ENCODE results near the gene TVP23A.

The TVP23A gene

GRCh38 chr16:10817963-10818941 lies at the start of gene TVP23A:
TVP23A (minus strand) TSS chr16:10818794; CDS start chr16:10818493, 301 bp downstream.
- no peak for DNase-seq (ENCODE audit: low spot score)

- DNase-seq (ENCODE audit: low spot score): no peak
These were observed 49.6 kb upstream of the TVP23A start for GRCh38 chr16:10868104-10868595.

DNA sequence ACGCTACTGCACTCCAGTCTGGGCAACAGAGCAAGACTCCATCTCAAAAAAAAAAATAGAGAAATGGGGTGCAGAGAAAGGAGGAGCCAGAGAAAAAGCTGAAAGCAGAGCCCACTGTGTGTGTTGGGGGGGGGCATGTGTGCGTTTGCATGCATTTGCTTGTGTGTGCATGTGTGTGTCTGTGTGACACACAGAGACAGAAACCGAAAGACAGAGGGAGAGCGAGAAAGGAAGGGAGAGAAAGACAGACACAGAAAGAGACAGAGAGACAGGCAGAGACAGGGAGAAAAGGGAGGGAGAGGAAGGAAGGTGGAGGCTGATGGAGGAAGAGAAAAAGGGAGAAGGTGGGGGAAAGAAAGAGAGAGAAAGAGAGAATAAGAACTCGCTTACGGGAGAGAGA lies 48.6 kb upstream of the TVP23A start:
- no peak for DNase-seq (ENCODE audit: low spot score)

DNA sequence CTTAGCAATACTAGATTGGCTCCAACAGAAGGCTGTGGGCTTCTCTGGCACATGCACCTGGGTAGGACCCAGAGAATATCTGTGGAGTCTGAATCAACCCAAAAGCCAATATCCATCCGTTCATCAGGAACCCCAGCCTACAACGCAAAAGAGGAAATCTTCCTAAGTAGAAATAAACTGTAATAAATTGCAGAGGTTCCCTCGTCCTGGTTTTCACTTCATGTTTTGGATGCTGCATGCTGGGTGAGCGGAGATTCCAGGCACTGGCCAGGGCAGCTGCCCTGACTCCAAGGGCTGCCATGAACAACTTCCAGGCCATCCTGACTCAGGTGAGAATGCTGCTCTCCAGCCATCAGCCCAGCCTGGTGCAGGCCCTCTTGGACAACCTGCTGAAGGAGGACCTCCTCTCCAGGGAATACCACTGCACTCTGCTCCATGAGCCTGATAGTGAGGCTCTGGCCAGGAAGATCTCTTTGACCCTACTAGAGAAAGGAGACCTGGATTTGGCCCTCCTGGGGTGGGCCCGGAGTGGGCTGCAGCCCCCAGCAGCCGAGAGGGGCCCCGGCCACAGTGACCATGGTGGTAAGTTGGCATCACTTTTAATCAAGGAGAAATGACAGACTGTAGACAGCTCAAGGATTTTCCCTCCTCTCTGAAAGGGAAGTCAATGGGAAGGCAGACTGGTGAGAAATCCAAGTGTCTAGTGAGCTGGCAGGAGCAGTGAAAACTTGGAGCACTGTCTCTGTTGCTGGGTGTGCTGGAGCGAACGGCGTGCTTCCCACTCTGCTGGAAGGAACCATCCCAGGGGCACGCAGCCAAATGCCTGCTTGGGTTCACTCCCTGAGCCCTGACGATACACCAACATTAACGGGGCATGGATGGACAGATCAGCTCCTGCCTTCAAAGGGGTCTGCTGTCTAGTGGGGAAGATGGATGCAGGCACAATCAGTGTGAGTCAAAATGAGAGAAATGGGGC lies 47.7 kb upstream of the TVP23A start:
- no peak for DNase-seq (ENCODE audit: low spot score)

GRCh38 chr16:10862438-10862837 lies 43.8 kb upstream of the TVP23A start:
- peak; percentile 57 for DNase-seq (ENCODE audit: low spot score)

DNA sequence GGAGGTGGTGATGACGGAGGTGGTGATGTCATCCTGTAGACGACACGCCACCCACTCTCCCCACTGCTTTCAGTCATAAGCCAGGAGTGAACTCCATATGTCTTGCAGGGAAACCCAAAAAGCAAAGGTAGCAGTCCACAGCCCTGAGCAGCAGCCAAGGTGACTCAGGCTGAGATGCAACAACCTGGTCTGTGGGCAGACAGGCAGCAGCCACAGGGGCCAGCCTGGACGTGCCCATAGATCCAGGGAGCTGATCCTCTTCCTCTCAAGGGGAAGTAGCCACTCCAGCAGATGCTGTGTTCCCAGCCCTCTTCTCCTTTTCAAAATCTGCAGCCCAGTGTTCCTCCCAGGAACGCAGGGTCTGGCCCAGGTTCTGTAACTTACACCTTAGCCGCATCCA lies 41.1 kb upstream of the TVP23A start:
- DNase-seq (ENCODE audit: low spot score): no peak

DNA sequence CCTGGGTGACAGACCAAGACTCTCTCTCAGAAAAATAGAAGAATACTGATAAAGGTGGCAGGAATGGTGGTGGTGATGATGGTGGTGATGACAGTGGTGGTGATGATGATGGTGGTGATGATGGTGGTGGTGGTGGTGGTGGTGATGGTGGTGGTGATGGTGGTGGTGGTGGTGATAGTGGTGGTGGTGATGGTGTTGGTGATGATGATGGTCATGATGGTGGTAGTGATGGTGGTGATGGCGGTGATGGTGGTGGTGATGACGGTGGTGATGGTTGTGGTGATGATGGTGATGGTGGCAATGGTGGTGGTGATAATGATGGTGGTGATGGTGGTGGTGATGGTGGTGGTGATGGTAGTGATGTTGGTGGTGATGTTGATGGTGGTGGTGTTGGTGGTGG lies 40.4 kb upstream of the TVP23A start:
- no peak for DNase-seq (ENCODE audit: low spot score)

GRCh38 chr16:10858203-10858602 lies 39.6 kb upstream of the TVP23A start:
- no peak for DNase-seq (ENCODE audit: low spot score)

GRCh38 chr16:10856042-10856441 lies 37.4 kb upstream of the TVP23A start:
- DNase-seq (ENCODE audit: low spot score): no peak

DNA sequence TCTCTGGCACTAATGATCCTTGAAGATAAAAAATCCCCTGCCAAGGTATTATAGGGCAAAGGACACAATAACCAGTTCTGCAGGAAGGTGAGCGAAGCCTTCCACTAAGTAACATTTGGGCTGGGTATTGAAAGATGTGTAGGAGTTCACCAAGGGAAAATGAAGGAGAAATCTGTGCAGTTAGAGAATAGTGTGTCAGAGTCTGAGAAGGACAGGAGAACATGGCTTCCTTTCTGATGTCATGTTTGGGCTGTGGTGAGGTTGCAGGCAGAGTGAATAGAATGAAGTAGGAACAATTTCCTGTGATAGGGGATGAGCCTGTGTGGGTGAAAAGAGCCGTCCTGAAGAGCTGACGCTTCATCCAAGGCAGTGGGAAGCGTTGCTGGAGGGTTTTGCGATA lies 34.4 kb upstream of the TVP23A start:
- no peak for DNase-seq (ENCODE audit: low spot score)

DNA sequence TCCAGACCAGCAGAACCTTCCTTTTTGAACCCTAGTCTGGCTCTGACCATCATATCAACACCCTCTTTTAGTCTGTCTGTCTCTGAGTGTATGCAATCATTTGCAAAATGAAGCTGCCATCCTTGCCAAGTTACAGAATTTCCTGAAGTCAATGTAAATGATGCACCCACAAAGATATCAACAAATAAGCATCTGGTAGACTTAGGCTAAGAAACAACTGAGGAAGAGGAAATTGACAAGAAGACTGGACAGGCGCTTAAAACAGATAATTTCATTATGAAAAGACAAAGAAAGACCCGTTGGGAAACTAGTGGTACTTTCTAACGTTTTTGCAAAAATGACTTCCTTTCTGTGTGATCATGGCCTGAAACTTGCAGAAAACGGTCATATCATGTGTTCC lies 33.7 kb upstream of the TVP23A start:
- DNase-seq (ENCODE audit: low spot score): no peak

DNA sequence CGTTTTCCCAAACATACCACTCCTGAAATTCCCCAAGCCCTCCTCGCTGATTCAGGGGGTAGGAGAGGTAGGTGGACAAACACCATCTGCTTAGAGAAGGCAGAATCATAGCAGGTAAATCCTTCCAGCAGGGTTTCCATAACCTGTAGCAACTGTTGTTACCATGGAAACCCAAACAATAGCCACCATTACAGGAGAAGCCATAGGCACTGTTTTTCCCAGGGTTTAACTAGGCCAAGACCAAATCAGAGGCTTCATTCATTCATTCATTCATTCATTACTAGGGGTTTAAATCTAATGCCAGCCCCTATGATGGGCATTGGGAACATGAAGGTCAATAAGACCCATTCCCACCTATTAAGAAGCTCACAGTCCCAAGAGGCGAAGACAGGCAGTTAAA lies 32.9 kb upstream of the TVP23A start:
- DNase-seq (ENCODE audit: low spot score): no peak

DNA sequence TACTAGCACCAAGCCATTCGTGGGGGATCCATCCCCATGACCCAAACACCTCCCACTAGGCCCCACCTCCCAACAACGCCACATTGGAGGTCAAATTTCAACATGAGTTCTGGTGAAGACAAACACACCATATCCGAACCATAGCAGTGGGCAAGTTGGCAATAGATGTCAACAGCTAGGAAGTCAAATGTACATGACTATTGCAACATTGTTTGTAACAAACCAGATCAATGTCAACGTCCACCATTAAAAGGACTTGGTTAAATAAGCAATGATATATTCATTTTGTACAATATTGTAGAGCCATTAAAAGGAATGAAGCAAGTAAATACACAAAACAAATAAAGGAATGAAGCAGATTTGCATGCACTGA lies 31.9 kb upstream of the TVP23A start:
- DNase-seq (ENCODE audit: low spot score): no peak

- no peak for DNase-seq (ENCODE audit: low spot score)
These were observed 31.3 kb upstream of the TVP23A start for GRCh38 chr16:10849736-10850477.

DNA sequence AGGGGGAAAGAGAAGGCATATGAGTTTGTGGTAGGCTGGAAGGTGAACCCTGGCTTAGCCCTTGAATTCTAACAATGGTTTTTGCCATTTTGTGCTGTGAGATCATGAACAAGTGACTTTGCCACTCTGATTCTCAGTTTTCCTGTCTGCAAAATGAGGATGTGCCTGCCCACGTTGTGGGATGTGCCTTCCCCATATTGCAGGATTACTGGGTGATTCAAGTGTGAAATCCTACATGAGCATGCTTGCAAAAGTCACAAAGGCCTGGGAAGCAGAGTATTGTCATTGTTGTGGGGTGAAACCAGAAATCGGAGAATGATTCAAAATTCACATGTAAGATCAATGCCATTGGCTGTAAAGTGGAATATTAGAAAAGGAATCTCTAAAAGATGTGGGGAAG lies 28.6 kb upstream of the TVP23A start:
- DNase-seq (ENCODE audit: low spot score): no peak

DNA sequence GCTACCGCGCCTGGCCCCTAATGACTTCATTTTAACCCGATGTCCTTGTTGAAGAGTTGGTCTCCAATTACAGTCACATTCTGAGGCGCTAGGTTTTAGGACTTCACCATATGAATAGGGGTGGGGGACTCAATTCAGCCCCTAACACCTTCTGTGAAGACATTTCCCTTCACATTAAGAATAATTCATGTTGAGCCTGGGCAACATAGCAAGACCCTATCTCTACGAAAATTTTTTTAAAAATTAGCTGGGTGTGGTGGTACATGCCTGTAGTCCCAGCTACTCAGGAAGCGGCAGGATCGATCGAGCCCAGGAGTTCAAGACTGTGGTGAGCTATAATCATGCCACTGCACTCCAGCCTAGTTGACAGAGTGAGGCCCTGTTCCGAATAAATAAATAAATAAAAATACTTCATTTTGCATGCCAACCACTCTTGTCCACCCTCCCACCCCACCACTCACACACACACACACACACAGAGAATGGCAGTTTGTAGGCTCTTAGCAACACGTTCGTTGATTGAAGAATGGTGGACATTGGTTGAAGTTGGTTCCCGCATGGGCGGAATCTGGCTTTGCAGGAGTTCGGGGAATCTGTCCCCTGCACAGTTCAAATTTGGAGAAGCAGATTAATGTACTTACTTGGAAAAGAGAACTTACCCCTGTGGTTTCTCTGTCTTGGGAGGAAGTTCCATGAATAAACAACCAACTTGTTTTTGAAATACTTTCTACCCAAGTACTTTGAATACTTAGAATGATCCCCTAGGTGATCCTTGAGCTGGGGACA lies 27.8 kb upstream of the TVP23A start:
- DNase-seq (ENCODE audit: low spot score): no peak

DNA sequence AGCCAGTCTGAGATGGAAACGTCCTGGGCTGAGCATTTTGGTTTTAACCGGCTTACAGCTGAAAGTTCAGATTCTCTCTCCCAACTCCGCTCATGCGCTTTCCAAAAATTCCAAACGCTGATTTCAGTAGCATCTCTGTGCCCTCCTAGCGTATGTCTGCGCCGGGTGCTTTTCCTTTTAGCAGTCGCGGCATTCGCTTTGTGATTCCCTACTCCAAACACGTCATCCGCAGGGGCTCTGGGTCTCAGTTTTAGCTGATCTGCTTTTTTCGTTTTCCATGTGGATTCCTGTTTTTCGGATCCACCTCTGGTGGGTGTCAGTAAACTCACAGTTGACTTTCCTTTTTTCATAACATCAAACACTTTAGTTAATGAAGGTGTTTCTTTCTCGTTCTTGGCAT lies 22.1 kb upstream of the TVP23A start:
- no peak for DNase-seq (ENCODE audit: low spot score)

GRCh38 chr16:10839279-10839666 lies 20.7 kb upstream of the TVP23A start:
- no peak for DNase-seq (ENCODE audit: low spot score)

- DNase-seq (ENCODE audit: low spot score): no peak
These were observed 20.2 kb upstream of the TVP23A start for GRCh38 chr16:10838621-10839278.

GRCh38 chr16:10836174-10836853 lies 17.7 kb upstream of the TVP23A start:
- DNase-seq (ENCODE audit: low spot score): no peak
